Stimulated activated CD8-positive, alpha-beta memory T cell treated with anti-CD3 and anti-CD28 coated beads, Interleukin-2, amount 100 ng/mL, for 1 hour (primary cell): ENCODE measurements around the gene ADIPOQ.
"Not testable (repeated sequence)": the region's sequence is repeated elsewhere in the genome, so short reads cannot be mapped to it uniquely, and the experiment has no call there.

Experiments
- DNase-seq, 2 donors: peaks; one replicate each; pipeline ENCODE4 v3.0.0-alpha.2; 2020; ENCODE audit warnings: low read depth in 2 of 2

ADIPOQ gene

GRCh38 chr3:186870421-186871201, 28.1 kb downstream of the ADIPOQ start:
- no peak for DNase-seq

- DNase-seq = no peak
Observed at GRCh38 chr3:186871403-186871924, 29.0 kb downstream of the ADIPOQ start.

- not testable (repeated sequence) for DNase-seq
Observed at GRCh38 chr3:186873796-186874195, 31.3 kb downstream of the ADIPOQ start.

GRCh38 chr3:186874216-186874615, 31.7 kb downstream of the ADIPOQ start:
- not testable (repeated sequence) for DNase-seq

GRCh38 chr3:186874841-186875240, 32.3 kb downstream of the ADIPOQ start:
- not testable (repeated sequence) for DNase-seq

GRCh38 chr3:186875708-186876107, 33.2 kb downstream of the ADIPOQ start:
- DNase-seq = no peak

- no peak for DNase-seq
Observed at GRCh38 chr3:186879781-186880180, 37.3 kb downstream of the ADIPOQ start.

GRCh38 chr3:186880406-186880805, 37.9 kb downstream of the ADIPOQ start:
- DNase-seq = no peak

- no peak for DNase-seq
Observed at GRCh38 chr3:186882150-186882524, 39.6 kb downstream of the ADIPOQ start.

GRCh38 chr3:186882881-186883685, 40.6 kb downstream of the ADIPOQ start:
- DNase-seq = no peak

- DNase-seq = no peak
Observed at GRCh38 chr3:186883686-186884058, 41.2 kb downstream of the ADIPOQ start.

- not testable (repeated sequence) for DNase-seq
Observed at GRCh38 chr3:186884868-186885267, 42.4 kb downstream of the ADIPOQ start.

GRCh38 chr3:186886202-186886981, 43.9 kb downstream of the ADIPOQ start:
- no peak for DNase-seq

GRCh38 chr3:186887507-186887938, 45.0 kb downstream of the ADIPOQ start:
- DNase-seq = not testable (repeated sequence)

GRCh38 chr3:186888569-186888968, 46.1 kb downstream of the ADIPOQ start:
- no peak for DNase-seq

- not testable (repeated sequence) for DNase-seq
Observed at GRCh38 chr3:186889698-186890097, 47.2 kb downstream of the ADIPOQ start.

GRCh38 chr3:186890911-186891310, 48.4 kb downstream of the ADIPOQ start:
- DNase-seq = no peak

GRCh38 chr3:186893071-186893470, 50.6 kb downstream of the ADIPOQ start:
- DNase-seq = not testable (repeated sequence)

GRCh38 chr3:186895406-186895805, 52.9 kb downstream of the ADIPOQ start:
- no peak for DNase-seq

- DNase-seq = no peak
Observed at GRCh38 chr3:186896006-186896405, 53.5 kb downstream of the ADIPOQ start.

GRCh38 chr3:186896875-186897274, 54.4 kb downstream of the ADIPOQ start:
- DNase-seq = no peak
